ENCODE data around the gene UBE2J2. TPM values are rescaled to one million over a fixed set of nuclear protein-coding genes. Genes with fewer than 3 reads are reported as not detected.
A peak's percentile ranks its signal among the peaks of the same experiment; 100 is the strongest.

The UBE2J2 gene
- total and polyA plus RNA-seq, 2 of the 8 experiments (the other 6 are each of a cell fraction or from before 2014, with no cell fraction given) = 33.6 to 67.9 TPM

GRCh38 chr1:1309251-1310108 is 35.8 kb upstream of the UBE2J2 start:
- H2BK5ac ChIP-seq (ENCODE audit: low read depth, low read length) = no peak overlapping the region
- peaks cover 14 to 38% (median 31%) of the 10 kb centered on the region in 4 experiments for H3K36me3 ChIP-seq (ENCODE audit: control insufficient read depth in 2 of 4, insufficient read depth in 4 of 4, low read length in 3 of 4)
- ChIA-PET CTCF (ENCODE audit: partially characterized antibody) (interaction anchor here (0.8 to 1.5 kb wide), 7 partner anchors 9 to 96 kb away, joined by 3 to 8 read pairs (median 3); no protein-coding TSS in a partner anchor), POLR2A (ENCODE audit: partially characterized antibody) (interaction anchor here (0.8 to 10.1 kb wide), 18 partner anchors 9 to 254 kb away, joined by 3 to 134 read pairs (median 4); partner anchors contain the start of genes CCNL2 and TAS1R3)
- no peak overlapping the region for H3K56ac ChIP-seq (replicated peaks; ENCODE audit: insufficient read length, low read depth, low read length)
- H3K14ac ChIP-seq (ENCODE audit: insufficient read length) = no peak overlapping the region
- H2BK15ac ChIP-seq (ENCODE audit: low read length) = no peak overlapping the region
- peaks cover 0 to 38% (median 28%) of the 10 kb centered on the region in 4 experiments; a peak in 6 of 7 replicates for H3K4me1 ChIP-seq (replicated peaks in 1 of 4; ENCODE audit: control insufficient read depth in 3 of 4, insufficient read depth in 4 of 4, low read length in 3 of 4)
- H2AK5ac ChIP-seq (ENCODE audit: low read depth, low read length) = no peak overlapping the region
- H2BK12ac ChIP-seq (ENCODE audit: low read depth, low read length) = 0 out of 2 replicates have a peak overlapping the region, but pooled peaks have one; percentile 75
- H4K91ac ChIP-seq (replicated peaks; ENCODE audit: insufficient read length, low read length) = no peak overlapping the region
- H2BK20ac ChIP-seq (ENCODE audit: low read length) = no peak overlapping the region
- no peaks in the 10 kb centered on the region for H3K9me3 ChIP-seq (ENCODE audit: insufficient read depth in 2 of 2, low read depth in 1 of 2, low read length in 1 of 2)
- H3K27me3 ChIP-seq (replicated peaks in 1 of 4; ENCODE audit: control insufficient read depth in 3 of 4, extremely low read depth in 1 of 4, insufficient read depth in 3 of 4, low read length in 3 of 4) = peaks cover 0 to 4% (median 1%) of the 10 kb centered on the region in 4 experiments; a peak in 1 of 7 replicates
- H3K79me2 ChIP-seq (ENCODE audit: control insufficient read depth in 1 of 2, insufficient read depth in 2 of 2, low read length in 2 of 2) = peaks cover 0 to 6% of the 10 kb centered on the region in 2 experiments; a peak in 1 of 4 replicates
- H2BK120ac ChIP-seq (replicated peaks; ENCODE audit: low read depth, low read length) = no peak overlapping the region
- peak overlapping the region; percentile 14 for H4K8ac ChIP-seq (ENCODE audit: extremely low read depth, insufficient read depth, low read length)
- no peak for FAIRE-seq
- H4K20me1 ChIP-seq (replicated peaks in 1 of 2; ENCODE audit: control insufficient read depth in 1 of 2, insufficient read depth in 2 of 2, low read length in 2 of 2) = peaks cover 5 to 26% of the 10 kb centered on the region in 2 experiments
- H2AFZ ChIP-seq (ENCODE audit: low read length) = no peak overlapping the region
- H3K79me1 ChIP-seq (ENCODE audit: low read depth, low read length) = peaks cover 4% of the 10 kb centered on the region
- peak overlapping the region; percentile 66 to 78 for H3K4me2 ChIP-seq (ENCODE audit: insufficient read depth in 1 of 2, low read depth in 2 of 2, low read length in 2 of 2)
- 38% methylated on average over 41 of the region's 57 CpGs; no CpG with 5 or more reads in 1 of the 2 experiments for WGBS, 2 experiments (ENCODE audit: extremely low coverage in 1 of 2, insufficient coverage in 1 of 2, insufficient read length in 1 of 2, insufficient replicate concordance in 2 of 2, low coverage in 1 of 2, low lambda C conversion rate in 2 of 2, missing lambda C conversion rate in 1 of 2)
- H3K27ac ChIP-seq (ENCODE audit: low read depth, low read length) = no peak overlapping the region; the same call in 1 of the 2 replicates
- peak overlapping the region; percentile 69 for H3K4ac ChIP-seq (replicated peaks; ENCODE audit: insufficient read length, low read depth, low read length)
- peak overlapping the region; percentile 52 for H4K5ac ChIP-seq (ENCODE audit: insufficient read length, low read depth, low read length)
- H3K4me3 ChIP-seq (ENCODE audit: extremely low read depth in 1 of 4, insufficient read depth in 2 of 4, low read depth in 3 of 4, low read length in 4 of 4) = peak overlapping the region; percentile 77 to 98 (median 87)
- H3K9ac ChIP-seq (replicated peaks in 1 of 4; ENCODE audit: extremely low read depth in 1 of 4, low read depth in 3 of 4, low read length in 3 of 4) = peak overlapping the region in 3 of 4 experiments; percentile 51 to 71 (median 70); a peak in 5 of 7 replicates
- no peak overlapping the region for H3K23ac ChIP-seq (ENCODE audit: insufficient read length)
- peaks cover 21% of the 10 kb centered on the region; the same call in 1 of the 2 replicates for H3K23me2 ChIP-seq (ENCODE audit: low read depth, low read length)
- no peak overlapping the region for H3K18ac ChIP-seq (ENCODE audit: extremely low read depth, low read length)
- DNase-seq (ENCODE audit: low read depth in 1 of 2, low spot score in 2 of 2) = no peak
- TF ChIP-seq TEAD4 (IDR thresholded peaks at IDR 0.05; ENCODE audit: low read depth, low read length) (no peak), TAF1 (IDR thresholded peaks at IDR 0.05; ENCODE audit: low read depth, low read length) (no peak), CTBP2 (IDR thresholded peaks at IDR 0.05; ENCODE audit: borderline replicate concordance, insufficient read depth, insufficient read length, low read length) (no peak), RAD21 (IDR thresholded peaks at IDR 0.05 in 1 of 2, conservative IDR thresholded peaks at IDR 0.05 in 1 of 2; ENCODE audit: low read depth in 2 of 2, low read length in 2 of 2) (no peak), SRF (IDR thresholded peaks at IDR 0.05; ENCODE audit: low read depth, low read length) (no peak), EGR1 (IDR thresholded peaks at IDR 0.05; ENCODE audit: borderline replicate concordance, low read depth, low read length) (no peak), HDAC6 (IDR thresholded peaks at IDR 0.05; ENCODE audit: low read depth, low read length) (no peak), TAF7 (optimal IDR thresholded peaks at IDR 0.05; ENCODE audit: borderline replicate concordance, low read depth, low read length) (peak; percentile 24), E2F6 (IDR thresholded peaks at IDR 0.05) (no peak)

All from H1 (cell line).